Measurements from ENCODE around the gene KRTAP3-2. TPM values are rescaled to one million over a fixed set of nuclear protein-coding genes. Genes with fewer than 3 reads are reported as not detected.

Gene KRTAP3-2
- total RNA-seq, 6 donors from 2014 or later, result not detected

DNA sequence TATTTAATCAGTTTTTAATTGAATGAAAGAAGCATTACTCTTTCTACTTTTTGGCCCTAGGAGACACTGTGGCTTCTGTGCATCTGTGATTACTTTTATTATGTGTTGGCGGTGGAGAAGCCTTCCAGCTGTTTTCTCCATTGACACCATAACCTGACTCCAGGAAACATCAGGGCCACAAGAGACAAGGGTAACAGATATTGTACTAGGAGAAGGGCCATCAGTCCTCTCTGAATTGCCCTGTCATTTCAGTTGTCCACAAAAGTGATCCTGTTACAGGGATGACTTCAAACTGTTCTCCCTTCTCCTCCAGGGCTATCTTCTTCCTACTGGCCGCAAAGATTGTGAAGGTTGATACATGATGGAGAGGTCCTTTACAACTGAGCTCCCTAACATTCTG is 47.6 kb downstream of the KRTAP3-2 start:
- TF ChIP-seq EP300 (IDR thresholded peaks at IDR 0.05) (no peak), POLR2AphosphoS5 (IDR thresholded peaks at IDR 0.05) (no peak), POLR2A (IDR thresholded peaks at IDR 0.05) (no peak)
- TF ChIP-seq, protein P1, sequence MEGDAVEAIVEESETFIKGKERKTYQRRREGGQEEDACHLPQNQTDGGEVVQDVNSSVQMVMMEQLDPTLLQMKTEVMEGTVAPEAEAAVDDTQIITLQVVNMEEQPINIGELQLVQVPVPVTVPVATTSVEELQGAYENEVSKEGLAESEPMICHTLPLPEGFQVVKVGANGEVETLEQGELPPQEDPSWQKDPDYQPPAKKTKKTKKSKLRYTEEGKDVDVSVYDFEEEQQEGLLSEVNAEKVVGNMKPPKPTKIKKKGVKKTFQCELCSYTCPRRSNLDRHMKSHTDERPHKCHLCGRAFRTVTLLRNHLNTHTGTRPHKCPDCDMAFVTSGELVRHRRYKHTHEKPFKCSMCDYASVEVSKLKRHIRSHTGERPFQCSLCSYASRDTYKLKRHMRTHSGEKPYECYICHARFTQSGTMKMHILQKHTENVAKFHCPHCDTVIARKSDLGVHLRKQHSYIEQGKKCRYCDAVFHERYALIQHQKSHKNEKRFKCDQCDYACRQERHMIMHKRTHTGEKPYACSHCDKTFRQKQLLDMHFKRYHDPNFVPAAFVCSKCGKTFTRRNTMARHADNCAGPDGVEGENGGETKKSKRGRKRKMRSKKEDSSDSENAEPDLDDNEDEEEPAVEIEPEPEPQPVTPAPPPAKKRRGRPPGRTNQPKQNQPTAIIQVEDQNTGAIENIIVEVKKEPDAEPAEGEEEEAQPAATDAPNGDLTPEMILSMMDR (IDR thresholded peaks at IDR 0.05), result no peak
- Histone ChIP-seq H3K27ac (no peak overlapping the region), H3K4me1 (no peaks in the 10 kb centered on the region), H3K27me3 (no peaks in the 10 kb centered on the region), H3K4me3 (no peak overlapping the region), H3K36me3 (no peaks in the 10 kb centered on the region), H3K9me3 (no peaks in the 10 kb centered on the region)
- DNase-seq (no peak), ATAC-seq (ENCODE audit: low FRiP score in 2 of 2) (no peak)
- 70 to 76% methylated on average over 2 of the region's 2 CpGs for WGBS, 2 donors

DNA sequence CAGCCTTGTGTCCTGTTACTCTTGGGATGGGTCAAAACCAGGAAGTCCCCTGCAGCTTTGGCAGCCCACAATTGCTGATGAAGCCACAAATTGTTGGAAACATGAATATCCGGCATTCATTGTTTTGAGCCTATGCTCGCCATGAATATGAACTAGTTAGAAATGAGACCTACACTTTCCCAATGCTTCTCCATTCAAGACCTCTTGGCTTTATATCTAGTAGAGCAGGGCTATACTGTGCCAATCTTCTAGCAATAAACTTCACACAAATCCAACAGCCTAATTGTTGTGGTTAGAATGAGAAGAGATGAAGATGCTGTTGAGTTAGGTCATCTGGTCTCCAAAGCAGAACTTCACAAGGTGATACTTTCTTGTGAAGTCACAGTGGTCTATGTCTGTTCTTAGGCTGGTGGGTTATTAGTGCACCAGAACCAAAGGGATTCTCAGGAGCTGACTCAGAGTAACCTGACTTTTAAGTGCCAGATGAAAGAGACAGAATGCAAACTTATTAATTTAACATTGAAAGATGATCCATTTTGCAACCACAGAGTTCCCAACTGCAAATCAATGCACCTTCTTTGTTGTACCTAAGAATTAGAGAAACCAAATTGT is 48.6 kb downstream of the KRTAP3-2 start:
- no peak for ATAC-seq (ENCODE audit: low FRiP score in 2 of 2)
- Histone ChIP-seq H3K4me3 (no peak overlapping the region), H3K4me1 (no peaks in the 10 kb centered on the region), H3K36me3 (no peaks in the 10 kb centered on the region), H3K27me3 (no peaks in the 10 kb centered on the region), H3K9me3 (no peaks in the 10 kb centered on the region), H3K27ac (no peak overlapping the region)
- no peak for TF ChIP-seq EP300 (IDR thresholded peaks at IDR 0.05)
- TF ChIP-seq, protein P1 (IDR thresholded peaks at IDR 0.05), result no peak
- TF ChIP-seq POLR2AphosphoS5 (IDR thresholded peaks at IDR 0.05), result no peak
- TF ChIP-seq POLR2A (IDR thresholded peaks at IDR 0.05), result no peak
- WGBS, 2 donors, result 96% methylated on average over 2 of the region's 2 CpGs
- no peak for DNase-seq

DNA sequence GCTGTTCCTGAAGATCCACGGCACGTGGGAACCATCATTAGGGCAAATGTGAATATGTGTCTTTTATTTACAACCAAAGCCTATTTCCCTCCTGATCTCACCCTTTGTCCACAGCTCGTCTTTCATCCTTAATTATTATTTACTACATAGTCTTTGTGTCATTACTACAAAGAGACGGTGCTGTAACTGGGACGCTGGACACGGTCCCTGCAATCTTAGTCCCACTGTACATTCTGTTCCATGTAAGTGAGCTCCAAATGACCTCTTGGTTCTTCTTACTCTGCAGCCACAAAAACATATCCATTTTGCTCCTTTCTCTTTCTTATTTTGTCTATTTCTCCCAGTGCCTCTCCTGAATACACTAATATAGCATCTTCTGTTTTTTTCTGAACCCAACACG is 49.5 kb downstream of the KRTAP3-2 start:
- no peak for DNase-seq
- TF ChIP-seq POLR2AphosphoS5 (IDR thresholded peaks at IDR 0.05), result no peak
- TF ChIP-seq EP300 (IDR thresholded peaks at IDR 0.05), result no peak
- no peak for TF ChIP-seq POLR2A (IDR thresholded peaks at IDR 0.05)
- TF ChIP-seq, protein P1 (IDR thresholded peaks at IDR 0.05), result no peak
- no peaks in the 10 kb centered on the region for H3K4me1 ChIP-seq
- no peak overlapping the region for H3K27ac ChIP-seq
- H3K9me3 ChIP-seq, result no peaks in the 10 kb centered on the region
- no peaks in the 10 kb centered on the region for H3K27me3 ChIP-seq
- H3K4me3 ChIP-seq, result no peak overlapping the region
- ATAC-seq (ENCODE audit: low FRiP score in 2 of 2), result no peak
- 71 to 83% methylated on average over 7 of the region's 7 CpGs for WGBS, 2 donors
- H3K36me3 ChIP-seq, result no peaks in the 10 kb centered on the region

DNA sequence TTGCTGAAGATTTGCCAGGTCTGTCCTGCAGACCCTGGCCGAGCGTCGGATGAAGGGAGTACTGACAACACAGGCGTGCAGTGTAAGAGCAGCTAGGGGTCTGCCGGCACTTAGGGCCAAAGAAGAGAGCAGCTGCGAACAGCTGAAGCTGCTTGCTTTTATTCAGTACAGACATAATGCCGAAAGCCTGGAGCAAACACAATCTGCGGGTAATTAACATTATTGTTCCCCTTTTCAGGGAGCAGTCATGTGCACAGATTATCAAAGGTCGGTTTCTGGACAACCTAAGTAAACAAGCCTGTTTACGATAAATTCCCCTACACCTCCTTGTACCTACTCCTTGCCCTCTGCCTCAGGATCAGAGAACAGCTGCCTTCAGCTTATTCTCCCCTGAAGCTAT is 50.3 kb downstream of the KRTAP3-2 start:
- ATAC-seq (ENCODE audit: low FRiP score in 2 of 2), result no peak

More for the DNA sequence above, 50.3 kb downstream of the KRTAP3-2 start:
- Histone ChIP-seq H3K4me3 (no peak overlapping the region), H3K9me3 (no peaks in the 10 kb centered on the region), H3K27ac (no peak overlapping the region), H3K4me1 (no peaks in the 10 kb centered on the region), H3K27me3 (no peaks in the 10 kb centered on the region), H3K36me3 (no peaks in the 10 kb centered on the region)
- DNase-seq, result no peak
- WGBS, 2 donors, result 33 to 47% methylated on average over 6 to 10 of the region's 10 CpGs
- TF ChIP-seq EP300 (IDR thresholded peaks at IDR 0.05) (no peak), POLR2AphosphoS5 (IDR thresholded peaks at IDR 0.05) (no peak), POLR2A (IDR thresholded peaks at IDR 0.05) (no peak)
- TF ChIP-seq, protein P1 (IDR thresholded peaks at IDR 0.05), result no peak

Small RNAs within 50 kb of the gene (small RNA-seq; reads per million reads assigned to genes)
- 0 reads per million in 4 donors for gene KRTAP3-4P

Other genes with a start within 250 kb of the KRTAP3-2 start
- gene KRT25, start 244.6 kb downstream of the KRTAP3-2 start, total RNA-seq, result not detected
- gene KRT26, start 227.7 kb downstream of the KRTAP3-2 start, total RNA-seq, result not detected
- gene KRT27, start 217.4 kb downstream of the KRTAP3-2 start, total RNA-seq, result 1 to 10 TPM in 1 of 6 donors, under 1 TPM in 3, not detected in 2; 0.24 to 1.4 (median 0.65) TPM
- not detected for gene KRT28, start 199.9 kb downstream of the KRTAP3-2 start, total RNA-seq
- 10 to 100 TPM in 4 of 6 donors, 1 to 10 TPM in 2; 4.2 to 35.0 (median 13.5) TPM for gene KRT10, start 177.3 kb downstream of the KRTAP3-2 start, total RNA-seq
- not detected for gene KRT12, start 132.7 kb downstream of the KRTAP3-2 start, total RNA-seq
- under 1 TPM in 2 of 6 donors, not detected in 4; 0.31 to 0.37 TPM for gene KRT20, start 114.7 kb downstream of the KRTAP3-2 start, total RNA-seq
- gene KRT23, start 62.3 kb downstream of the KRTAP3-2 start, total RNA-seq, result 10 to 100 TPM in 1 of 6 donors, 1 to 10 TPM in 4, under 1 TPM in 1; 0.49 to 10.7 (median 3.1) TPM
- gene KRT39, start 33.0 kb downstream of the KRTAP3-2 start, total RNA-seq, result not detected
- under 1 TPM in 1 of 6 donors, not detected in 5; 0.24 TPM for gene KRT40, start 15.6 kb downstream of the KRTAP3-2 start, total RNA-seq
- not detected for gene KRTAP3-3, start 5.7 kb downstream of the KRTAP3-2 start, total RNA-seq
- gene KRTAP3-1, start 9.2 kb upstream of the KRTAP3-2 start, total RNA-seq, result not detected
- not detected for gene KRTAP1-5, start 27.3 kb upstream of the KRTAP3-2 start, total RNA-seq
- not detected for gene KRTAP1-4, start 30.3 kb upstream of the KRTAP3-2 start, total RNA-seq
- gene KRTAP1-3, start 35.0 kb upstream of the KRTAP3-2 start, total RNA-seq, result not detected
- not detected for gene KRTAP1-1, start 41.5 kb upstream of the KRTAP3-2 start, total RNA-seq
- not detected for gene KRTAP2-1, start 47.4 kb upstream of the KRTAP3-2 start, total RNA-seq
- not detected for gene KRTAP2-2, start 55.3 kb upstream of the KRTAP3-2 start, total RNA-seq
- not detected for gene KRTAP2-3, start 60.2 kb upstream of the KRTAP3-2 start, total RNA-seq
- not detected for gene KRTAP2-4, start 66.0 kb upstream of the KRTAP3-2 start, total RNA-seq
- not detected for gene KRTAP4-7, start 84.2 kb upstream of the KRTAP3-2 start, total RNA-seq
- gene KRTAP4-8, start 98.2 kb upstream of the KRTAP3-2 start, total RNA-seq, result not detected
- not detected for gene KRTAP4-16, start 102.3 kb upstream of the KRTAP3-2 start, total RNA-seq
- not detected for gene KRTAP4-9, start 105.5 kb upstream of the KRTAP3-2 start, total RNA-seq
- not detected for gene KRTAP4-11, start 118.5 kb upstream of the KRTAP3-2 start, total RNA-seq
- not detected for gene KRTAP4-12, start 124.3 kb upstream of the KRTAP3-2 start, total RNA-seq
- gene KRTAP4-6, start 140.6 kb upstream of the KRTAP3-2 start, total RNA-seq, result not detected
- not detected for gene KRTAP4-5, start 149.9 kb upstream of the KRTAP3-2 start, total RNA-seq
- not detected for gene KRTAP4-4, start 160.8 kb upstream of the KRTAP3-2 start, total RNA-seq
- gene KRTAP4-3, start 168.3 kb upstream of the KRTAP3-2 start, total RNA-seq, result not detected
- gene KRTAP4-2, start 178.3 kb upstream of the KRTAP3-2 start, total RNA-seq, result not detected
- not detected for gene KRTAP4-1, start 185.0 kb upstream of the KRTAP3-2 start, total RNA-seq
- not detected for gene KRTAP9-1, start 190.0 kb upstream of the KRTAP3-2 start, total RNA-seq
- gene KRTAP9-2, start 226.7 kb upstream of the KRTAP3-2 start, total RNA-seq, result not detected
- not detected for gene KRTAP9-3, start 232.5 kb upstream of the KRTAP3-2 start, total RNA-seq
- gene KRTAP9-8, start 238.1 kb upstream of the KRTAP3-2 start, total RNA-seq, result not detected
- not detected for gene KRTAP9-4, start 249.8 kb upstream of the KRTAP3-2 start, total RNA-seq